Endothelial cell of umbilical vein (primary cell): Measurements from ENCODE around the gene ATP6V0E2. TPM values are rescaled to one million over a fixed set of nuclear protein-coding genes. Genes with fewer than 3 reads are reported as not detected.

ENCODE experiments used
- BruUV-seq: library from RNA; stranded (reverse); fragments of 400-500 nt; replicated peaks from 2 replicates; lab custom pipeline; 2021; lab: Mats Ljungman, UMichigan
- CTCF ChIA-PET: fragments of 300-600, 350-600 bp; sonication (Branson Sonifier 250); formaldehyde crosslinking; loops from one replicate; lab custom pipeline; 2021; ENCODE audit warnings: antibody characterized with exemption, inconsistent platforms; lab: Charles Lee
- POLR2A ChIA-PET: fragments of 300-600, 350-600 bp; sonication (Branson Sonifier 250); formaldehyde crosslinking; loops from one replicate; lab custom pipeline; 2021; ENCODE audit warnings: antibody characterized with exemption, inconsistent platforms; lab: Charles Lee
- DNase-seq: peaks from one replicate; pipeline ENCODE4 v3.0.0-alpha.2; 2011; ENCODE audit warnings: low read depth, low spot score
- FAIRE-seq: peaks from 2 replicates; lab custom pipeline; 2011; peaks lifted over from hg19 to GRCh38; lab: Jason Lieb, UNC
- H2AFZ ChIP-seq: 2 replicates; pipeline ENCODE4 v1.6.0; 2012; ENCODE audit warnings: low read depth, low read length, control low read depth, inconsistent platforms
- H3K27ac ChIP-seq: 2 replicates; pipeline ENCODE4 v1.5.1; 2011; ENCODE audit warnings: low read depth, mild to moderate bottlenecking, control low read depth, low read length, moderate library complexity; ENCODE audit not compliant: insufficient read depth
- H3K27me3 ChIP-seq, 2 experiments: 2 replicates each; pipeline versions ENCODE4 v1.6.0 to v1.6.1; 2011; ENCODE audit warnings: low read length in 2 of 2, mixed read lengths in 1 of 2; ENCODE audit not compliant: control insufficient read depth in 2 of 2, insufficient read depth in 2 of 2
- H3K36me3 ChIP-seq, 2 experiments: 2 replicates in 1 of 2; 3 replicates in 1 of 2; pipeline ENCODE4 v1.5.1; 2011; ENCODE audit warnings: low read length in 2 of 2, mild to moderate bottlenecking in 1 of 2, moderate library complexity in 1 of 2; ENCODE audit not compliant: control insufficient read depth in 2 of 2, insufficient read depth in 2 of 2; ENCODE audit errors: extremely low read depth in 1 of 2
- H3K4me1 ChIP-seq: 3 replicates; pipeline ENCODE4 v1.5.1; 2011; ENCODE audit warnings: mild to moderate bottlenecking, low read length; ENCODE audit not compliant: control insufficient read depth, insufficient read depth; ENCODE audit errors: extremely low read depth
- H3K4me2 ChIP-seq: 2 replicates; pipeline ENCODE4 v1.6.1; 2011; ENCODE audit warnings: low read length, control low read depth, mixed read lengths; ENCODE audit not compliant: insufficient read depth
- H3K4me3 ChIP-seq, 3 experiments: fragments of 200-600 bp in 1 of 3; sonication (generic), shearing (Covaris generic) in 1 of 3; replicated peaks in 1 of 3; 2 replicates each; pipeline ENCODE4 v1.5.1; 2011 to 2016; ENCODE audit warnings: control low read depth in 3 of 3, low read length in 3 of 3, mild to moderate bottlenecking in 2 of 3, inconsistent platforms in 1 of 3, low read depth in 1 of 3, moderate library complexity in 1 of 3; ENCODE audit not compliant: insufficient read depth in 1 of 3
- H3K79me2 ChIP-seq: 2 replicates; pipeline ENCODE4 v1.6.0; 2012; ENCODE audit warnings: low read length, inconsistent platforms; ENCODE audit not compliant: control insufficient read depth, insufficient read depth
- H3K9ac ChIP-seq: replicated peaks from 2 replicates; pipeline ENCODE3; 2011; ENCODE audit warnings: low read length, control low read depth; ENCODE audit not compliant: insufficient read depth; ENCODE audit errors: extremely low read depth
- H3K9me1 ChIP-seq: replicated peaks from 3 replicates; pipeline ENCODE4 v1.6.0; 2011; ENCODE audit warnings: mild to moderate bottlenecking, low read length; ENCODE audit not compliant: control insufficient read depth, insufficient read depth; ENCODE audit errors: extremely low read depth
- H3K9me3 ChIP-seq: replicated peaks from 2 replicates; pipeline ENCODE4 v1.5.1; 2012; ENCODE audit warnings: low read length, inconsistent platforms; ENCODE audit not compliant: control insufficient read depth, insufficient read depth
- H4K20me1 ChIP-seq: replicated peaks from 2 replicates; pipeline ENCODE3; 2011; ENCODE audit warnings: mild to moderate bottlenecking, low read length; ENCODE audit not compliant: control insufficient read depth, insufficient read depth; ENCODE audit errors: extremely low read depth
- EZH2 ChIP-seq: IDR thresholded peaks from 2 replicates; pipeline ENCODE4 v1.6.1; 2012; ENCODE audit warnings: borderline replicate concordance, low read depth, mild to moderate bottlenecking, moderate library complexity, low read length, inconsistent platforms; ENCODE audit not compliant: severe bottlenecking
- FOS ChIP-seq: IDR thresholded peaks from 2 replicates; pipeline ENCODE4 v1.6.1; 2011; ENCODE audit warnings: mild to moderate bottlenecking, low read length, moderate library complexity, borderline replicate concordance; ENCODE audit not compliant: insufficient read depth
- GATA2 ChIP-seq: IDR thresholded peaks from 2 replicates; pipeline ENCODE4 v1.7.0; 2011; ENCODE audit warnings: low read depth, mild to moderate bottlenecking, moderate library complexity, mixed read lengths, low read length; ENCODE audit not compliant: insufficient read length, insufficient read depth
- JUN ChIP-seq: IDR thresholded peaks from 2 replicates; pipeline ENCODE4 v1.6.1; 2011; ENCODE audit warnings: borderline replicate concordance, low read depth; ENCODE audit not compliant: insufficient read length, insufficient read depth
- MYC ChIP-seq: IDR thresholded peaks from one replicate; pipeline ENCODE4 v1.6.1; 2011; ENCODE audit warnings: mild to moderate bottlenecking, low read depth, low read length
- dilution Hi-C: fragments of 300-500 bp; cut with MboI; formaldehyde crosslinking; loops from one replicate; pipeline ENCODE4 v1.15.0; 2019; ENCODE audit warnings: low sequenced_read_pairs; ENCODE audit not compliant: extremely low pct_ligation_motif_present
- intact Hi-C: fragments of 100-400 bp; cut with micrococcal nuclease; formaldehyde crosslinking; loops from one replicate; pipeline ENCODE4 v1.10.0; 2022
- polyA plus RNA-seq, 4 experiments: library from polyadenylated mRNA; depleted of rRNA in 3 of 4; stranded (reverse) in 3 of 4; unstranded in 1 of 4; fragments of >200 nt; gene quantifications; 2 replicates each; pipeline versions ENCODE4 v1.2.1 to v1.2.3, GENCODE V29; 2011 to 2012; ENCODE audit warnings: missing spikeins in 1 of 4
- total RNA-seq: library from RNA; stranded (reverse); gene quantifications from 2 replicates; pipeline ENCODE4 v1.2.3, GENCODE V29; 2021
- TF ChIP-seq, protein P1 (sequence below): IDR thresholded peaks from 2 replicates; pipeline ENCODE4 v1.6.1; 2011; ENCODE audit not compliant: insufficient read depth, insufficient read length
- TF ChIP-seq, protein P2 (sequence below), 2 donors: IDR thresholded peaks; 1 replicate in 1 of 2; 2 replicates in 1 of 2; pipeline ENCODE4 v1.5.1; 2011; ENCODE audit warnings: low read length in 2 of 2, mild to moderate bottlenecking in 2 of 2, moderate library complexity in 2 of 2, control low read depth in 1 of 2, inconsistent platforms in 1 of 2, low read depth in 1 of 2; ENCODE audit not compliant: insufficient read depth in 1 of 2; ENCODE audit errors: extremely low read depth in 1 of 2

The ATP6V0E2 gene
- total and polyA plus RNA-seq, 2 donors (not counting 3 experiments of a cell fraction or from before 2014, with no cell fraction given): 27.8 to 36.8 TPM

DNA sequence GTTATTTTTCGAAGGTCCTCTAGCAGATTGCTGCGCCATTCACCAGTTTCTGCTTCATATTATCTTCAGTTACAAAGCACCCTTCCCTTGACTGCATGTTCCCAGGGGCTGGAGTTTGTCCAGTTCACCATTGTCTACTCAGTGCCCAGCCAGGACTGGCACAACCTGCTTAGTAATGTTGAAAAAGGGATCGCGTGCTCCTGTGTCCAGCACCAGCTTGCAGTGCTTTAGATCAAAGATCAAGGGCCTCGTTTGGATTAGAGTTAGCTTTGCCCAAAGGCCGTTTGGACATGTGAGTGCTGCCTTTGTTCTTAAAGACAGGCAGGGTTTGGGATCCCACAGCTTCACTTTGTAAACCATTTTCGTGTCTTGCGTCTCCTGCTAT, 867 bp downstream of the ATP6V0E2 start:
- FAIRE-seq: no peak
- Histone ChIP-seq H3K9me1 (no peaks in the 10 kb centered on the region), H2AFZ (no peak overlapping the region), H4K20me1 (no peaks in the 10 kb centered on the region), H3K27ac (no peak overlapping the region), H3K79me2 (no peaks in the 10 kb centered on the region), H3K4me1 (peaks cover 13% of the 10 kb centered on the region), H3K27me3 (no peaks in the 10 kb centered on the region), H3K9ac (no peak overlapping the region), H3K4me2 (peak overlapping the region; percentile 29), H3K9me3 (no peaks in the 10 kb centered on the region), H3K36me3 (no peaks in the 10 kb centered on the region), H3K4me3 (no peak overlapping the region)
- intact Hi-C loops (loop anchor here (5.0 kb wide), 1 partner anchor 97 kb away; no protein-coding TSS in a partner anchor), dilution Hi-C loops (no loop called here)
- no peak for DNase-seq
- no TSS peak for BruUV-seq
- POLR2A ChIA-PET: no interaction called here
- TF ChIP-seq EZH2 (no peak), JUN (no peak), FOS (no peak), GATA2 (no peak), MYC (no peak)
- TF ChIP-seq, protein P1, sequence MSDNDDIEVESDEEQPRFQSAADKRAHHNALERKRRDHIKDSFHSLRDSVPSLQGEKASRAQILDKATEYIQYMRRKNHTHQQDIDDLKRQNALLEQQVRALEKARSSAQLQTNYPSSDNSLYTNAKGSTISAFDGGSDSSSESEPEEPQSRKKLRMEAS: no peak
- TF ChIP-seq, protein P2, sequence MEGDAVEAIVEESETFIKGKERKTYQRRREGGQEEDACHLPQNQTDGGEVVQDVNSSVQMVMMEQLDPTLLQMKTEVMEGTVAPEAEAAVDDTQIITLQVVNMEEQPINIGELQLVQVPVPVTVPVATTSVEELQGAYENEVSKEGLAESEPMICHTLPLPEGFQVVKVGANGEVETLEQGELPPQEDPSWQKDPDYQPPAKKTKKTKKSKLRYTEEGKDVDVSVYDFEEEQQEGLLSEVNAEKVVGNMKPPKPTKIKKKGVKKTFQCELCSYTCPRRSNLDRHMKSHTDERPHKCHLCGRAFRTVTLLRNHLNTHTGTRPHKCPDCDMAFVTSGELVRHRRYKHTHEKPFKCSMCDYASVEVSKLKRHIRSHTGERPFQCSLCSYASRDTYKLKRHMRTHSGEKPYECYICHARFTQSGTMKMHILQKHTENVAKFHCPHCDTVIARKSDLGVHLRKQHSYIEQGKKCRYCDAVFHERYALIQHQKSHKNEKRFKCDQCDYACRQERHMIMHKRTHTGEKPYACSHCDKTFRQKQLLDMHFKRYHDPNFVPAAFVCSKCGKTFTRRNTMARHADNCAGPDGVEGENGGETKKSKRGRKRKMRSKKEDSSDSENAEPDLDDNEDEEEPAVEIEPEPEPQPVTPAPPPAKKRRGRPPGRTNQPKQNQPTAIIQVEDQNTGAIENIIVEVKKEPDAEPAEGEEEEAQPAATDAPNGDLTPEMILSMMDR (IDR thresholded peaks at IDR 0.05; ENCODE audit: extremely low read depth in 1 of 2, insufficient read depth in 1 of 2, low read depth in 1 of 2, low read length in 2 of 2): no peak
- CTCF ChIA-PET: no interaction called here
